ENCODE measurements around the gene PDYN. TPM values are rescaled to one million over a fixed set of nuclear protein-coding genes. Genes with fewer than 3 reads are reported as not detected.

Gene PDYN
- polyA plus RNA-seq, 3 donors, result not detected

GRCh38 chr20:1930165-1930564, 63.7 kb downstream of the PDYN start:
- H3K36me3 Mint-ChIP-seq, result peaks cover 91 to 99% of the 10 kb centered on the region in 2 donors
- Histone ChIP-seq H4K20me1 (ENCODE audit: insufficient read depth, low read length) (peaks cover 100% of the 10 kb centered on the region), H3K27ac (ENCODE audit: low read depth in 1 of 2, low read length in 2 of 2) (peak overlapping the region in 1 of 2 donors; percentile 36), H3K4me2 (replicated peaks; ENCODE audit: extremely low read depth, low read length, poor library complexity, severe bottlenecking) (no peak overlapping the region), H3K4me1 (ENCODE audit: control insufficient read depth in 1 of 2, insufficient read depth in 2 of 2, low read length in 2 of 2) (peaks cover 31 to 47% of the 10 kb centered on the region in 2 donors), H3K27me3 (ENCODE audit: control insufficient read depth in 2 of 2, insufficient read depth in 2 of 2, low read length in 2 of 2) (no peaks in the 10 kb centered on the region), H3K36me3 (replicated peaks in 1 of 2; ENCODE audit: control insufficient read depth in 1 of 2, insufficient read depth in 2 of 2, low read length in 2 of 2) (peaks cover 80 to 95% of the 10 kb centered on the region in 2 donors), H3K9me3 (replicated peaks in 1 of 2; ENCODE audit: control insufficient read depth in 1 of 2, insufficient read depth in 1 of 2, low read length in 2 of 2) (no peaks in the 10 kb centered on the region), H3K4me3 (replicated peaks in 1 of 3; ENCODE audit: low read depth in 2 of 3, low read length in 3 of 3) (no peak overlapping the region), H2AFZ (ENCODE audit: insufficient read depth, low read depth, low read length, poor library complexity, severe bottlenecking) (no peak overlapping the region), H3K79me2 (ENCODE audit: insufficient read depth, low read length) (peaks cover 22% of the 10 kb centered on the region), H3K9ac (ENCODE audit: insufficient read depth, low read length, poor library complexity, severe bottlenecking) (no peak overlapping the region)
- 100% methylated on average over 4 of the region's 6 CpGs for WGBS (ENCODE audit: insufficient coverage)
- no peak for DNase-seq
- no peak for TF ChIP-seq CTCF (IDR thresholded peaks at IDR 0.05)
- H3K27ac Mint-ChIP-seq, result peak overlapping the region in 3 of 7 donors; percentile 47 to 73 (median 54)
- H3K27me3 Mint-ChIP-seq (ENCODE audit: low read depth in 3 of 3), result peaks cover 0 to 6% (median 3%) of the 10 kb centered on the region in 3 donors
- peaks cover 51% of the 10 kb centered on the region for H3K4me1 Mint-ChIP-seq
- no peak overlapping the region for H3K4me3 Mint-ChIP-seq
- H3K9me3 Mint-ChIP-seq, result no peaks in the 10 kb centered on the region
- intact Hi-C loops (cut with micrococcal nuclease), result loop anchor here in 1 of 2 donors (5.0 kb wide), 1 partner anchor 37 kb away; no protein-coding TSS in a partner anchor

- peaks cover 82 to 95% of the 10 kb centered on the region in 2 donors for H3K36me3 ChIP-seq (replicated peaks in 1 of 2; ENCODE audit: control insufficient read depth in 1 of 2, insufficient read depth in 2 of 2, low read length in 2 of 2)
Measured at GRCh38 chr20:1929460-1929859, 64.4 kb downstream of the PDYN start.

More at GRCh38 chr20:1929460-1929859, 64.4 kb downstream of the PDYN start:
- Mint-ChIP-seq H3K27me3 (ENCODE audit: low read depth in 3 of 3) (peaks cover 0 to 3% (median 2%) of the 10 kb centered on the region in 3 donors), H3K27ac (peak overlapping the region in 4 of 7 donors; percentile 36 to 58 (median 48)), H3K36me3 (peaks cover 91 to 99% of the 10 kb centered on the region in 2 donors), H3K9me3 (no peaks in the 10 kb centered on the region), H3K4me3 (no peak overlapping the region), H3K4me1 (peaks cover 44% of the 10 kb centered on the region)
- no peak overlapping the region for H3K4me2 ChIP-seq (replicated peaks; ENCODE audit: extremely low read depth, low read length, poor library complexity, severe bottlenecking)
- H3K27me3 ChIP-seq (ENCODE audit: control insufficient read depth in 2 of 2, insufficient read depth in 2 of 2, low read length in 2 of 2), result no peaks in the 10 kb centered on the region
- H3K79me2 ChIP-seq (ENCODE audit: insufficient read depth, low read length), result peaks cover 28% of the 10 kb centered on the region
- no peak overlapping the region for H3K9ac ChIP-seq (ENCODE audit: insufficient read depth, low read length, poor library complexity, severe bottlenecking)
- intact Hi-C loops (cut with micrococcal nuclease), result loop anchor here in 1 of 2 donors (5.0 kb wide), 1 partner anchor 33 kb away; no protein-coding TSS in a partner anchor
- WGBS (ENCODE audit: insufficient coverage), result 90% methylated on average over 3 of the region's 3 CpGs
- DNase-seq, result no peak
- H3K9me3 ChIP-seq (replicated peaks in 1 of 2; ENCODE audit: control insufficient read depth in 1 of 2, insufficient read depth in 1 of 2, low read length in 2 of 2), result no peaks in the 10 kb centered on the region
- H3K27ac ChIP-seq (ENCODE audit: low read depth in 1 of 2, low read length in 2 of 2), result peak overlapping the region in 1 of 2 donors; percentile 36
- no peak overlapping the region for H3K4me3 ChIP-seq (replicated peaks in 1 of 3; ENCODE audit: low read depth in 2 of 3, low read length in 3 of 3)
- H4K20me1 ChIP-seq (ENCODE audit: insufficient read depth, low read length), result peaks cover 100% of the 10 kb centered on the region
- no peak for TF ChIP-seq CTCF (IDR thresholded peaks at IDR 0.05)
- peaks cover 25 to 40% of the 10 kb centered on the region in 2 donors for H3K4me1 ChIP-seq (ENCODE audit: control insufficient read depth in 1 of 2, insufficient read depth in 2 of 2, low read length in 2 of 2)
- no peak overlapping the region for H2AFZ ChIP-seq (ENCODE audit: insufficient read depth, low read depth, low read length, poor library complexity, severe bottlenecking)
